AG10803 (cell line): Measurements from ENCODE around the gene CERCAM.

Source experiments
- DNase-seq: peaks from one replicate; pipeline ENCODE4 v3.0.0; 2010; ENCODE audit warnings: low read depth
- H3K4me3 ChIP-seq: 2 replicates; pipeline ENCODE4 v1.5.1; 2011; ENCODE audit warnings: mild to moderate bottlenecking, low read length, control low read depth
- CTCF ChIP-seq: conservative IDR thresholded peaks from 2 replicates; pipeline ENCODE4 v1.5.1; 2011; ENCODE audit warnings: mild to moderate bottlenecking, low read length, control low read depth, inconsistent platforms

CERCAM gene

DNA sequence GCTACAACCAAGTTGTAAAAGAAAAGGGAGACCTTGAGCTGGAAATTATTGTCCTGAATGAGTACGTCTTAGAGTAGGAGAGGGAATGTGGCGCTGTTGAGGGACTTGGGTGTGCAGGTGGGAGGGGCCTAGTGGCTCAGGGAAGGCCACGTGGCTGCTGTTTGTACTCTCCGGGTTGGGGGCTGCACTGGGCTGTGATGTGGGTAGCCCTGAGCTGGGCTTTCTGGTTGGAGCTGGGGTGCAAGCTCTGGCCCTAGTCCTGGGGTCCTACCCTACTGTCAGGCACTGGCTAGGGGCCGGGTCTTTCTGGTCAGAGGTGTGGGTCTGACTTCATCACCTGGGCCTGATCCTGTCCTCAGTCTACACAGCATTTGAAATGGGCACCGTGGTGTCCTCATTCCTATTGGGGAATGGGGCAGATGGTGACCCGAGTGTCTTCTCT, 64.8 kb downstream of the CERCAM start:
- H3K4me3 ChIP-seq: no peak overlapping the region
- no peak for TF ChIP-seq CTCF
- no peak for DNase-seq

- H3K4me3 ChIP-seq: no peak overlapping the region
Measured at GRCh38 chr9:128486201-128486600, 65.5 kb downstream of the CERCAM start.

More at GRCh38 chr9:128486201-128486600, 65.5 kb downstream of the CERCAM start:
- no peak for TF ChIP-seq CTCF
- DNase-seq: no peak
